ENCODE results near the gene HOXB1.

The HOXB1 gene

DNA sequence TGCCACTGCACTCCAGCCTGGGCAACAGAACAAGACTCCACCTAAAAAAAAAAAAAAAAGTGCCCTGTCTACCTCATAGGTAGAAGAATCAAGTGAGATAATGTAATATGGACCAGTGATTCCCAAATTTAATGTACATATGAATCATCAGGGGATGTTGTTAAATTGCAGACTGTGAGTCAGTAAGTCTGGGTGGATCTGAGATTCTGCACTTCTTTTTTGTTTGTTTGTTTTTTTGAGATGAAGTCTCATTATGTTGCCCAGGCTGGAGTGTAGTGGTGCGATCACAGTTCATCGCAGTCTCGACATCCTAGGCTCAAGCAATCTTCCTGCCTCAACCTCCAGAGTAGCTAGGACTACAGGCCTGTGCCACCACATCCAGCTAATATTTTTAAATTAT is 31.6 kb downstream of the HOXB1 start:
- no peak for DNase-seq (ENCODE audit: low read depth)
- in situ Hi-C loops (cut with HindIII; ENCODE audit: low sequenced_read_pairs): no loop called here
- TF ChIP-seq CTCF (IDR thresholded peaks at IDR 0.05; ENCODE audit: low read depth, low read length, missing control alignments): no peak
- no peak overlapping the region for H3K4me3 ChIP-seq (ENCODE audit: low read depth, low read length)

DNA sequence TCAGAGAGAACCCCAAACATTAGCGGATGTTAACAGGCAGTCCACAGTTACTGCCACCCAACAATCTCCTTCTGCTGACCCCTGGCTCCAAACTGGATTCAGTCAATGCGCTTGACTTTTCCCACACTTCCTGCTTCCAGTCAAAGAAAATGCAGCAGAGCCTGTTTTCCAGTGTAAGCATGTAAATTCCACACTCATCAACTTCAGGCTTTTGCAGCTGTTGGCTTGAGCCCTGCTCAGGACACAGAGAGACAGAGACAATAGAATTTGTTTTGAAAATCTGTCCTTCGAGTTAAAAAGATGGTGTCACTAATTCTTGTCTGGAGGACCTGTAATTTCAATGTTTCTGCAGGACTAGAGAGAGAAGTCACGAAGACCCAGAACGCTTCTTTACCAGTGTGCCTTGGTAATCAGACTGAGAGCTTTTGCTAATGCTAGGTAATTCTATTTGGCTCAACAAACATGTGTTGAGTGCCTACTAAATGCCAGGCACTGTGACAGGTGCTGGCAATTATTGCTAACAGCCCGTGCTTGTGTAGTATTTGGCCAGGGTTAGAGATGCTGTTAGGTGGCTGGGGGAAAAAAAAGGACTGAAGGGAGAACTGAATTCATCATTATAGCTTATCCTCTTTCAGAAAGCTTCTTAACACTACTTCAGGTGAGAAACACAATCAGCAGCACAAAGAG is 32.5 kb downstream of the HOXB1 start:
- in situ Hi-C loops (cut with HindIII; ENCODE audit: low sequenced_read_pairs): no loop called here
- H3K4me3 ChIP-seq (ENCODE audit: low read depth, low read length): no peak overlapping the region
- no peak for DNase-seq (ENCODE audit: low read depth)
- no peak for TF ChIP-seq CTCF (IDR thresholded peaks at IDR 0.05; ENCODE audit: low read depth, low read length, missing control alignments)

DNA sequence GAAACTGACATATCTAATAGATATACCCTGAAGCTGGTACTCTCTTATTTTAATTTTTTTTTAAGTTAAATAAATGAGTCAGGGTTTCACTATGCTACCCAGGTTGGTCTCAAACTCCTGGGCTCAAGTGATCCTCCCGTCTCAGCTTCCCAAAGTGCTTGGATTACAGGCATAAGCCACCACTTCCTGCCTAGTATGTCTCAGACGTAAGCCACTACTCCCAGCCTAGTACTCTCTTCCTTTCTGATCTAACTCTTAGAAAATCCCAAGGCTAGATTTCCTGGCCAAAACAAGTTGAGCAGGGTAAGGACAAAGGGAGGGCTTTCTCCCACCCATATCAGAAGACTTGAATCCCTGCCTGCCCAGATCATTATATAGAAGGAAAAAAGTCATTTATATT is 33.7 kb downstream of the HOXB1 start:
- DNase-seq (ENCODE audit: low read depth): no peak
- in situ Hi-C loops (cut with HindIII; ENCODE audit: low sequenced_read_pairs): no loop called here
- no peak overlapping the region for H3K4me3 ChIP-seq (ENCODE audit: low read depth, low read length)
- TF ChIP-seq CTCF (IDR thresholded peaks at IDR 0.05; ENCODE audit: low read depth, low read length, missing control alignments): no peak

- in situ Hi-C loops (cut with HindIII; ENCODE audit: low sequenced_read_pairs): no loop called here
- DNase-seq (ENCODE audit: low read depth): peak; percentile 54
- H3K4me3 ChIP-seq (ENCODE audit: low read depth, low read length): no peak overlapping the region
- TF ChIP-seq CTCF (IDR thresholded peaks at IDR 0.05; ENCODE audit: low read depth, low read length, missing control alignments): no peak
These were observed 36.5 kb downstream of the HOXB1 start for GRCh38 chr17:48494335-48494734.

DNA sequence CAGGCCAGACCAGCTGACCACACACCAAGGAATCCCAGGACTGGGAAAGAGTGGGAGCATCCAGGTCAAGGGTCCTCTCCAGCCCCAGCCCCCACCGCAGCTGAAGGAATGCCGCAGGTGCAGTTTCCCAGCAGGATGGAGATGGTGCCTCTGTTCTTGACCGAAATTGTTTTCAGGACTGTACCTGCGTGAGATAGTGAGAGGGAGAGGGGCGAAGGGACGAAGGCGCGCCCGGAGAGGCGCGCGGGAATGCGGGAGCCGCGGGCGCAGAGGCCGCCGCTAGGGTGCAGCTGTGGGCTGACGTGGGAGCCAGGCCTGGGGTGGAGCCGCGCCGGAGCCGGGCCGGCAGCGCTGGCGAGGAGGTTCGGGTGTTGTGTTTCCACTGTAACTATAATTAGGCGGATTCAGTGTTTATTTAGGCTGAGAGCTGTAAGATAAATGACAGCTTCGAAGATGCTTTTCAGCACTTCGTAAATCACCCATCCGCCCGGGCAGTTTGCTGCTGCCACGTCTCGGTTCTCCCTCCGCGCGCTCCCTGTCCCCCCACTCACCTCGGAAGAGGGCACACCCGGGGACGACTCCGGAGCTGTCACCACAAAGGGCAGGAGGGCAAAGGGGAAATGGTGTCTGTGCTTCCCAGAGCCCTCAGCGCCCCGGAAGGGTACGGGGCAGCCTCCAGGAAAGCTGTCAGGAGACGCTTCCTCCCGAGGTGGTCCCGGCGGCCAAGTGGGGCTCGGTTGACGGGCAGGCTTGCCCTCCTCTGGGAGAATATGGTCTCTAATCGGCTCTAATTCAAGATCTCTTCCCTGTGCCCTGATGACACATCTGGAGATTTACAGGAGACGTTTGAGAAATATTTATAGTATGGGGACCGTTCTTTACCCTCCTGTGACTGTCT is 38.2 kb downstream of the HOXB1 start:
- TF ChIP-seq CTCF (IDR thresholded peaks at IDR 0.05; ENCODE audit: low read depth, low read length, missing control alignments): peak; percentile 93
- DNase-seq (ENCODE audit: low read depth): no peak
- in situ Hi-C loops (cut with HindIII; ENCODE audit: low sequenced_read_pairs): no loop called here
- peak overlapping the region; percentile 11 for H3K4me3 ChIP-seq (ENCODE audit: low read depth, low read length)

DNA sequence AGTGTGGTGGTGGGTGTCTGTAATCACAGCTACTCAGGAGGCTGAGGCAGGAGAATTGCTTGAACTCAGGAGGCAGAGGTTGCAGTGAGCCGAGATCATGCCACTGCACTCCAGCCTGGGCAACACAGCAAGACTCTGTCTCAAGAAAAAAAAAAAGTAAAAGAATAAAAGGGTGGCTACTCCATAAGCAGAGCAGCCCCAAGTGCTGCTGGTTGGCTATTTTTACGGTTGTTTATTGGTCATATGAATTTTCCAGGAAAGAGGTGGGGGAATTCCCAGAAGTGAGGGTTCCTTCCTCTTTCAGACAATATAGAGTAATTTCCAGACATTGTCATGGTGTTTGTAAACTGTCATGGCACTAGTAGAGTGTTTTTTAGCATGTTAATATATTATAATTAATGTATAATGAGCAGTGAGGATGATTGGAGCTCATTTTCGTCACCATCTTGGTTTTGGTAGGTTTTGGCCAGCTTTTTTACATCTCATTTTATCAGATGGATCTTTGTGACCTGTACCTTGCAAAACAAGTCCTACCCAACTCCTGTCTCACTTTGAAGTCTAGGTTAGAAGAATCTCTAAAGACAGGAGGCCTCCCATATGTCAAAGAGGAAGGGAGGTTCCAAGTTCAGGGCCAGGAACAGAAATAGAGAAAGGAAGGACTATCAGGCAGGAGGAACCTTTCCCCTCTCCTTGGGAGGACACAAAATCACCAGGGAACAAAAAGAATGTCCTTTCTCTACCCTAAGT is 39.1 kb downstream of the HOXB1 start:
- no peak for TF ChIP-seq CTCF (IDR thresholded peaks at IDR 0.05; ENCODE audit: low read depth, low read length, missing control alignments)
- DNase-seq (ENCODE audit: low read depth): no peak
- in situ Hi-C loops (cut with HindIII; ENCODE audit: low sequenced_read_pairs): no loop called here
- H3K4me3 ChIP-seq (ENCODE audit: low read depth, low read length): no peak overlapping the region
